ENCODE results near the gene AHRR. TPM values are rescaled to one million over a fixed set of nuclear protein-coding genes. Genes with fewer than 3 reads are reported as not detected.

Gene AHRR
- total RNA-seq, 1 donor from 2014 or later = 8.4 TPM

GRCh38 chr5:478369-478981 lies 157.0 kb downstream of the AHRR start:
- H3K4me3 ChIP-seq = no peak overlapping the region
- H3K27me3 ChIP-seq (ENCODE audit: low read depth) = peaks cover 74% of the 10 kb centered on the region
- no peak overlapping the region for H3K27ac ChIP-seq
- H3K36me3 ChIP-seq = no peaks in the 10 kb centered on the region
- no peaks in the 10 kb centered on the region for H3K9me3 ChIP-seq
- intact Hi-C loops (cut with DNase I) = no loop called here
- TF ChIP-seq CTCF (IDR thresholded peaks at IDR 0.05) = no peak
- H3K4me1 ChIP-seq = peaks cover 8% of the 10 kb centered on the region
- DNase-seq (no peak), ATAC-seq (no peak)

GRCh38 chr5:478982-479535 lies 157.5 kb downstream of the AHRR start:
- intact Hi-C loops (cut with DNase I) = no loop called here
- DNase-seq = no peak
- H3K27me3 ChIP-seq (ENCODE audit: low read depth) = peaks cover 78% of the 10 kb centered on the region

DNA sequence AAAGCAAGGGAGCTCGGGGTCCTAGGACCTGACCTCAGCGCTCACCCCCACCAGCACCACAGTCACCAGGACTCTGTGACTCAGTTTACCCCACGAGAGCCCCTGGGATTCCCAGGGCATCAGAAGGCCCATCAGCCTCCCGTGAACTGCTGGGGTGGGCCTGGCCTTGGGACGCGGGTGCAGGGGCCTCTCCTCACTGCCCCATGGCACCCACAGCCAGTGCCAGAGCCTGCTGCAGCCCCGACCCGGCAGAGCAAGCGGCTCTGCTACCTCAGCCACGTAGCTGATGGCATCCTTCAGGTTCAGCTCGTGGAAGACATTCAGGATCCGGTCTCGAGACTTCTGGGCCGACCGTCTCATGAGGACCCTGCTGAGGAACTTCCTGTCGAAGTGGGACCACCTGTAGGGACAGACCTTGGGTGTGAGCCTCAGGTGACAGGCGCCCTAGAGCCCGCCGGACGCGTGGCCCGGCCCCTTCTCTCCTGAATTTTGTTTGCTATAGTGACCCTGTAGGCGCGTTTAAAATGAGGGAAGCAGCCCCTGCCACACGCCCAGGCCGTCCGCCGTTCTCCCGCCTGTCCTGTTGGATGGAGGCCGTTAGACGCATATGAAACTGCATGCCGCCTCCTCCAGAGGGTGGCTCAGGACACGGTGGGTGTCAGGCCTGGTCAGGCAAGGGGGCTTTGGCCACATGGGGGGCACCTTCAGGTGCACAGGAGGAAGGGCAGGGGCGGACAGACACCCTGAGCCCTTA lies 158.2 kb downstream of the AHRR start:
- Histone ChIP-seq H3K9me3 (no peaks in the 10 kb centered on the region), H3K27me3 (ENCODE audit: low read depth) (peaks cover 83% of the 10 kb centered on the region), H3K36me3 (no peaks in the 10 kb centered on the region), H3K4me1 (peaks cover 6% of the 10 kb centered on the region), H3K27ac (no peak overlapping the region), H3K4me3 (no peak overlapping the region)
- TF ChIP-seq CTCF (IDR thresholded peaks at IDR 0.05) = no peak
- DNase-seq = no peak
- ATAC-seq = no peak
- intact Hi-C loops (cut with DNase I) = no loop called here

More at GRCh38 chr5:478982-479535, 157.5 kb downstream of the AHRR start:
- no peak for TF ChIP-seq CTCF (IDR thresholded peaks at IDR 0.05)
- H3K36me3 ChIP-seq = no peaks in the 10 kb centered on the region
- H3K4me3 ChIP-seq = no peak overlapping the region
- H3K4me1 ChIP-seq = peaks cover 8% of the 10 kb centered on the region
- no peak for ATAC-seq
- H3K9me3 ChIP-seq = no peaks in the 10 kb centered on the region
- H3K27ac ChIP-seq = no peak overlapping the region

GRCh38 chr5:481347-481746 lies 159.8 kb downstream of the AHRR start:
- no peak overlapping the region for H3K4me3 ChIP-seq

DNA sequence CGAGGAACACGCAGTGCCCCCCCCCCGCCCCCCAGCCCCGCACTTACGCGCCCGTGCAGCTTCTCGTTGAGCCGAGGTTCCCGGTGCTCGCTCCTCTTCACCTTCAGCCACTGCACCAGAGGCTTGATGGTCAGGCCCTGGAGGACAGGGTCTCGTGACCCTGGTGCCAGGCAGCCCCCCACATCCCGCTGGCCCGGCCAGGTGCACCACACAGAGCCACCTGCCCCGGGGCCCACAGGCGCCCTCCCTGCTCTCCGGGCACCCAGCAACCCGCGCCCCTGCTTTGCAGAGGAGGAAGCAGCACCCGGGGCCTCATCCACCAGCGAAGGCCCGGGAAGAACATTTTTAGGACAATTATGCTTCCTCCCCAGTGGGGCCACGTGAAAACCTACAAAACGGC lies 160.5 kb downstream of the AHRR start:
- intact Hi-C loops (cut with DNase I) = no loop called here
- TF ChIP-seq CTCF (IDR thresholded peaks at IDR 0.05) = no peak
- Histone ChIP-seq H3K4me1 (peaks cover 8% of the 10 kb centered on the region), H3K27me3 (ENCODE audit: low read depth) (peaks cover 77% of the 10 kb centered on the region), H3K27ac (no peak overlapping the region), H3K9me3 (no peaks in the 10 kb centered on the region), H3K36me3 (no peaks in the 10 kb centered on the region), H3K4me3 (no peak overlapping the region)
- DNase-seq = no peak
- ATAC-seq = no peak

More at GRCh38 chr5:481347-481746, 159.8 kb downstream of the AHRR start:
- TF ChIP-seq CTCF (IDR thresholded peaks at IDR 0.05) = no peak
- DNase-seq (no peak), ATAC-seq (no peak)
- H3K4me1 ChIP-seq = peaks cover 8% of the 10 kb centered on the region
- intact Hi-C loops (cut with DNase I) = no loop called here
- H3K27me3 ChIP-seq (ENCODE audit: low read depth) = peaks cover 83% of the 10 kb centered on the region
- H3K36me3 ChIP-seq = no peaks in the 10 kb centered on the region
- H3K9me3 ChIP-seq = no peaks in the 10 kb centered on the region
- H3K27ac ChIP-seq = no peak overlapping the region

Data from lower lobe of right lung (tissue), 2 donors.